Natural killer cell (primary cell): ENCODE data around the gene KRTAP9-4. TPM values are rescaled to one million over a fixed set of nuclear protein-coding genes. Genes with fewer than 3 reads are reported as not detected.
A peak's percentile ranks its signal among the peaks of the same experiment; 100 is the strongest.

Experiments used
- ATAC-seq, 3 donors: fragments of 150-1000 bp in 2 of 3; fragments of 200-7000 bp in 1 of 3; cut with Tn5 transposase; 1 replicate in 1 of 3; 2 replicates in 2 of 3; pipeline ENCODE4 v1.10.0; 2021; ENCODE audit warnings: mild to moderate bottlenecking in 2 of 3, moderate library complexity in 2 of 3
- DNase-seq, 2 donors: peaks; one replicate each; pipeline versions ENCODE4 v3.0.0 to v3.0.0-alpha.2; 2013 to 2021; ENCODE audit warnings: mixed read lengths in 1 of 2
- H3K27ac ChIP-seq: one replicate; pipeline ENCODE4 v1.5.1; 2013; ENCODE audit warnings: mild to moderate bottlenecking, low read length
- H3K27me3 ChIP-seq: one replicate; pipeline ENCODE4 v1.6.1; 2013; ENCODE audit warnings: low read length; ENCODE audit not compliant: control insufficient read depth, insufficient read depth
- H3K36me3 ChIP-seq: one replicate; pipeline ENCODE4 v1.6.1; 2013; ENCODE audit warnings: low read length; ENCODE audit not compliant: control insufficient read depth, insufficient read depth
- H3K4me1 ChIP-seq: one replicate; pipeline ENCODE4 v1.6.1; 2013; ENCODE audit warnings: low read length; ENCODE audit not compliant: control insufficient read depth, insufficient read depth
- H3K4me3 ChIP-seq: one replicate; pipeline ENCODE4 v1.5.1; 2013; ENCODE audit warnings: low read length
- H3K9me3 ChIP-seq: one replicate; pipeline ENCODE4 v1.6.1; 2013; ENCODE audit warnings: low read length; ENCODE audit not compliant: control insufficient read depth, insufficient read depth
- H3K27ac Mint-ChIP-seq, 2 donors: one replicate each; pipeline ENCODE4 v1.8.0; 2022; ENCODE audit warnings: mild to moderate bottlenecking in 2 of 2, mixed read lengths in 2 of 2, moderate library complexity in 1 of 2
- H3K27me3 Mint-ChIP-seq, 2 donors: one replicate each; pipeline ENCODE4 v1.8.0; 2022; ENCODE audit warnings: low read depth in 2 of 2, mixed read lengths in 2 of 2
- H3K36me3 Mint-ChIP-seq: one replicate; pipeline ENCODE4 v1.8.0; 2022; ENCODE audit warnings: mixed read lengths
- H3K4me1 Mint-ChIP-seq, 2 donors: one replicate each; pipeline ENCODE4 v1.8.0; 2022; ENCODE audit warnings: mixed read lengths in 2 of 2
- H3K4me3 Mint-ChIP-seq: one replicate; pipeline ENCODE4 v1.8.0; 2022; ENCODE audit warnings: mild to moderate bottlenecking, moderate library complexity, mixed read lengths
- H3K9me3 Mint-ChIP-seq, 2 donors: one replicate each; pipeline ENCODE4 v1.8.0; 2022; ENCODE audit warnings: mixed read lengths in 2 of 2
- CTCF ChIP-seq: fragments of 200-600 bp; IDR thresholded peaks from one replicate; pipeline ENCODE4 v1.8.0; 2022; ENCODE audit warnings: antibody characterized with exemption
- WGBS: methylation state at CpG from one replicate; pipeline ENCODE4 v1.1.7; 2013; ENCODE audit warnings: missing lambda C conversion rate; ENCODE audit not compliant: insufficient coverage; 5-methylcytosine and 5-hydroxymethylcytosine counted together
- intact Hi-C: fragments of 100-400 bp; cut with micrococcal nuclease; formaldehyde crosslinking; loops from one replicate; pipeline ENCODE4 v1.14.2; 2022
- total RNA-seq, 4 donors: library from RNA; stranded (reverse); fragments of 120-200 nt in 1 of 4; gene quantifications; one replicate each; pipeline versions ENCODE4 v1.2.3 to v1.2.4, GENCODE V29; 2013 to 2022

The KRTAP9-4 gene
- total RNA-seq, 3 donors from 2014 or later (not counting 1 experiment from before 2014, with no cell fraction given) = not detected

- peaks cover 16 to 28% of the 10 kb centered on the region in 2 donors for H3K27me3 Mint-ChIP-seq
- WGBS = 67% methylated on average over 3 of the region's 3 CpGs
- Histone ChIP-seq H3K9me3 (no peaks in the 10 kb centered on the region), H3K27ac (no peak overlapping the region), H3K27me3 (no peaks in the 10 kb centered on the region), H3K4me1 (no peaks in the 10 kb centered on the region), H3K36me3 (no peaks in the 10 kb centered on the region), H3K4me3 (no peak overlapping the region)
- intact Hi-C loops = no loop called here
- no peaks in the 10 kb centered on the region for H3K9me3 Mint-ChIP-seq
- ATAC-seq (no peak), DNase-seq (peak in 1 of 2 donors; percentile 0)
- no peak for TF ChIP-seq CTCF
- H3K4me3 Mint-ChIP-seq = no peak overlapping the region
- H3K27ac Mint-ChIP-seq = no peak overlapping the region
- no peaks in the 10 kb centered on the region for H3K4me1 Mint-ChIP-seq
- H3K36me3 Mint-ChIP-seq = no peaks in the 10 kb centered on the region
Observed at GRCh38 chr17:41287050-41287449, 37.6 kb downstream of the KRTAP9-4 start.

GRCh38 chr17:41294016-41294415 is 44.5 kb downstream of the KRTAP9-4 start:
- Mint-ChIP-seq H3K36me3 (no peaks in the 10 kb centered on the region), H3K27ac (no peak overlapping the region), H3K4me1 (no peaks in the 10 kb centered on the region), H3K27me3 (peaks cover 18 to 20% of the 10 kb centered on the region in 2 donors), H3K9me3 (no peaks in the 10 kb centered on the region), H3K4me3 (no peak overlapping the region)
- Histone ChIP-seq H3K36me3 (no peaks in the 10 kb centered on the region), H3K4me1 (no peaks in the 10 kb centered on the region), H3K27ac (no peak overlapping the region), H3K4me3 (no peak overlapping the region), H3K9me3 (no peaks in the 10 kb centered on the region), H3K27me3 (no peaks in the 10 kb centered on the region)
- intact Hi-C loops = no loop called here
- TF ChIP-seq CTCF = no peak
- WGBS = 83% methylated on average over 1 of the region's 1 CpG
- DNase-seq (peak in 1 of 2 donors; percentile 0), ATAC-seq (no peak)

GRCh38 chr17:41296846-41297245 is 47.4 kb downstream of the KRTAP9-4 start:
- Histone ChIP-seq H3K27me3 (no peaks in the 10 kb centered on the region), H3K36me3 (no peaks in the 10 kb centered on the region), H3K27ac (no peak overlapping the region), H3K4me1 (no peaks in the 10 kb centered on the region), H3K9me3 (no peaks in the 10 kb centered on the region), H3K4me3 (no peak overlapping the region)
- no peaks in the 10 kb centered on the region for H3K36me3 Mint-ChIP-seq
- DNase-seq (no peak), ATAC-seq (no peak)
- WGBS = 86% methylated on average over 1 of the region's 1 CpG
- intact Hi-C loops = no loop called here
- no peak overlapping the region for H3K4me3 Mint-ChIP-seq
- H3K9me3 Mint-ChIP-seq = no peaks in the 10 kb centered on the region
- peaks cover 20 to 21% of the 10 kb centered on the region in 2 donors for H3K27me3 Mint-ChIP-seq
- TF ChIP-seq CTCF = no peak
- H3K27ac Mint-ChIP-seq = no peak overlapping the region
- H3K4me1 Mint-ChIP-seq = peaks cover 0 to 5% of the 10 kb centered on the region in 2 donors

GRCh38 chr17:41298458-41299135 is 49.1 kb downstream of the KRTAP9-4 start:
- Histone ChIP-seq H3K9me3 (no peaks in the 10 kb centered on the region), H3K36me3 (no peaks in the 10 kb centered on the region), H3K27ac (no peak overlapping the region), H3K4me1 (no peaks in the 10 kb centered on the region), H3K27me3 (no peaks in the 10 kb centered on the region), H3K4me3 (no peak overlapping the region)
- intact Hi-C loops = no loop called here
- H3K4me1 Mint-ChIP-seq = peaks cover 0 to 5% of the 10 kb centered on the region in 2 donors
- H3K4me3 Mint-ChIP-seq = no peak overlapping the region
- ATAC-seq (no peak), DNase-seq (no peak)
- H3K27ac Mint-ChIP-seq = no peak overlapping the region
- no peaks in the 10 kb centered on the region for H3K9me3 Mint-ChIP-seq
- H3K27me3 Mint-ChIP-seq = peaks cover 7 to 16% of the 10 kb centered on the region in 2 donors
- TF ChIP-seq CTCF = no peak
- WGBS = 94% methylated on average over 18 of the region's 20 CpGs
- no peaks in the 10 kb centered on the region for H3K36me3 Mint-ChIP-seq
